H1 (cell line): ENCODE results near the gene OTUB1.

Source experiments
- CREB1 ChIP-seq: IDR thresholded peaks from 2 replicates; pipeline ENCODE4 v1.6.1; 2012; ENCODE audit warnings: inconsistent platforms
- CTCF ChIP-seq, 3 experiments: IDR thresholded peaks; 1 replicate in 2 of 3; 2 replicates in 1 of 3; pipeline versions ENCODE4 v1.5.1 to v1.6.1; 2011; ENCODE audit warnings: low read length in 3 of 3, mild to moderate bottlenecking in 3 of 3, inconsistent platforms in 2 of 3, low read depth in 1 of 3, moderate library complexity in 1 of 3; ENCODE audit not compliant: insufficient read depth in 1 of 3; ENCODE audit errors: control extremely low read depth in 1 of 3
- EZH2 ChIP-seq: fragments of 200-600 bp; sonication (generic); IDR thresholded peaks from 2 replicates; pipeline ENCODE4 v1.7.1; 2012; ENCODE audit warnings: low read depth, mild to moderate bottlenecking, moderate library complexity, low read length, inconsistent platforms; ENCODE audit not compliant: severe bottlenecking
- JUN ChIP-seq: IDR thresholded peaks from 2 replicates; pipeline ENCODE4 v1.6.1; 2011; ENCODE audit warnings: low read depth, mild to moderate bottlenecking, improper control_type of control experiment, low read length
- KDM4A ChIP-seq: IDR thresholded peaks from one replicate; pipeline ENCODE4 v1.7.1; 2012; ENCODE audit warnings: low read depth, mild to moderate bottlenecking, moderate library complexity, low read length, inconsistent platforms; ENCODE audit not compliant: severe bottlenecking
- MAX ChIP-seq: IDR thresholded peaks from 2 replicates; pipeline ENCODE4 v1.6.1; 2012; ENCODE audit warnings: inconsistent platforms
- POLR2AphosphoS5 ChIP-seq: IDR thresholded peaks from 2 replicates; pipeline ENCODE4 v1.6.1; 2011; ENCODE audit warnings: low read depth, low read length
- TAF1 ChIP-seq: IDR thresholded peaks from 2 replicates; pipeline ENCODE4 v1.6.1; 2011; ENCODE audit warnings: mild to moderate bottlenecking, low read depth, low read length
- TBP ChIP-seq: IDR thresholded peaks from 2 replicates; pipeline ENCODE4 v1.6.1; 2011; ENCODE audit warnings: low read depth, low read length, improper control_type of control experiment

- TF ChIP-seq CREB1 (no peak), JUN (no peak), TAF1 (no peak), MAX (no peak), POLR2AphosphoS5 (no peak), TBP (no peak), CTCF (IDR thresholded peaks at IDR 0.05; ENCODE audit: control extremely low read depth in 1 of 3, insufficient read depth in 1 of 3, low read depth in 1 of 3, low read length in 3 of 3) (peak; percentile 55 to 72 (median 72)), KDM4A (no peak), EZH2 (no peak)
Measured at GRCh38 chr11:63945477-63946163, 40.6 kb upstream of the OTUB1 start.
